PC-3 (cell line): ENCODE results near the gene SLC25A4. TPM values are rescaled to one million over a fixed set of nuclear protein-coding genes. Genes with fewer than 3 reads are reported as not detected.

ENCODE experiments used
- ATAC-seq: fragments of 200-7000 bp; cut with Tn5 transposase; 2 replicates; pipeline ENCODE4 v1.9.1; 2020; ENCODE audit warnings: mild to moderate bottlenecking, moderate library complexity
- BruUV-seq: library from RNA; stranded (reverse); fragments of 400-500 nt; replicated peaks from 2 replicates; lab custom pipeline; 2021; lab: Mats Ljungman, UMichigan
- CTCF ChIA-PET: fragments of 300-600 bp; sonication (Branson Sonifier 250); formaldehyde crosslinking; loops from one replicate; lab custom pipeline; 2022; ENCODE audit warnings: antibody characterized with exemption; lab: Charles Lee
- POLR2A ChIA-PET: fragments of 300-600 bp; sonication (Branson Sonifier 250); formaldehyde crosslinking; loops from one replicate; lab custom pipeline; 2022; ENCODE audit warnings: antibody characterized with exemption; ENCODE audit not compliant: unreplicated experiment; lab: Charles Lee
- DNase-seq: peaks from one replicate; pipeline ENCODE4 v3.0.0-alpha.2; 2015
- H2AFZ ChIP-seq: fragments of 300-600 bp; sonication (generic); 2 replicates; pipeline ENCODE4 v1.6.0; 2016; ENCODE audit warnings: antibody characterized with exemption, low read length
- H3F3A ChIP-seq: fragments of 300-600 bp; sonication (generic); one replicate; pipeline ENCODE4 v1.6.0; 2017; ENCODE audit warnings: antibody characterized with exemption, low read length, control low read depth, mild to moderate bottlenecking; ENCODE audit not compliant: unreplicated experiment
- H3K27ac ChIP-seq: fragments of 300-600 bp; sonication (generic); 2 replicates; pipeline ENCODE4 v1.5.1; 2016; ENCODE audit warnings: mild to moderate bottlenecking, low read length
- H3K27me3 ChIP-seq: fragments of 300-600 bp; sonication (generic); 2 replicates; pipeline ENCODE4 v1.6.1; 2016; ENCODE audit warnings: low read length, mixed read lengths
- H3K36me3 ChIP-seq: fragments of 300-600 bp; sonication (generic); 2 replicates; pipeline ENCODE4 v1.6.1; 2016; ENCODE audit warnings: low read depth, mixed run types, low read length, mixed read lengths
- H3K4me1 ChIP-seq: fragments of 300-600 bp; sonication (generic); 2 replicates; pipeline ENCODE4 v1.5.1; 2016; ENCODE audit warnings: low read length; ENCODE audit not compliant: insufficient read depth
- H3K4me2 ChIP-seq: fragments of 300-600 bp; sonication (generic); 2 replicates; pipeline ENCODE4 v1.6.0; 2016; ENCODE audit warnings: low read length
- H3K4me3 ChIP-seq: fragments of 300-600 bp; sonication (generic); 2 replicates; pipeline ENCODE4 v1.5.1; 2016; ENCODE audit warnings: mild to moderate bottlenecking, low read length, mixed read lengths
- H3K79me2 ChIP-seq: fragments of 300-600 bp; sonication (generic); 2 replicates; pipeline ENCODE4 v1.6.1; 2017; ENCODE audit warnings: low read length, mixed read lengths
- H3K9ac ChIP-seq: fragments of 300-600 bp; sonication (generic); 2 replicates; pipeline ENCODE4 v1.6.0; 2016; ENCODE audit warnings: mild to moderate bottlenecking, low read length
- H3K9me2 ChIP-seq: fragments of 300-600 bp; sonication (generic); replicated peaks from 2 replicates; pipeline ENCODE4 v1.6.1; 2016; ENCODE audit warnings: mixed run types, low read length, mixed read lengths
- H3K9me3 ChIP-seq: fragments of 300-600 bp; sonication (generic); 2 replicates; pipeline ENCODE4 v1.6.1; 2016; ENCODE audit warnings: low read length, mixed read lengths
- H4K20me1 ChIP-seq: fragments of 300-600 bp; sonication (generic); 2 replicates; pipeline ENCODE4 v1.6.1; 2016; ENCODE audit warnings: low read length, mixed read lengths
- CTCF ChIP-seq: fragments of 300-600 bp; sonication (generic); conservative IDR thresholded peaks from 2 replicates; pipeline ENCODE4 v1.5.1; 2017; ENCODE audit warnings: antibody characterized with exemption, low read depth, mild to moderate bottlenecking, low read length
- EZH2 ChIP-seq: fragments of 300-600 bp; sonication (generic); IDR thresholded peaks from one replicate; pipeline ENCODE4 v1.6.1; 2017; ENCODE audit warnings: antibody characterized with exemption, mild to moderate bottlenecking, low read length; ENCODE audit not compliant: unreplicated experiment
- EZH2phosphoT487 ChIP-seq: fragments of 300-600 bp; sonication (generic); IDR thresholded peaks from 2 replicates; pipeline ENCODE4 v1.6.1; 2018; ENCODE audit warnings: mild to moderate bottlenecking, antibody characterized with exemption, low read length, borderline replicate concordance
- intact Hi-C: fragments of 100-400 bp; cut with micrococcal nuclease; formaldehyde crosslinking; loops from 2 replicates; pipeline ENCODE4 v1.9.0; 2023
- total RNA-seq: library from RNA; depleted of rRNA; stranded (reverse); fragments of >200 nt; gene quantifications from 2 replicates; pipeline ENCODE4 v1.2.3, GENCODE V29; 2014

The SLC25A4 gene
- total RNA-seq, 1 experiment from 2014 or later, result 23.2 TPM

GRCh38 chr4:185113340-185113739 lies 29.7 kb upstream of the SLC25A4 start:
- H3K4me3 ChIP-seq, result no peak overlapping the region
- no peaks in the 10 kb centered on the region for H3F3A ChIP-seq
- no peaks in the 10 kb centered on the region for H3K36me3 ChIP-seq
- H3K27ac ChIP-seq, result no peak overlapping the region
- no peaks in the 10 kb centered on the region for H3K9me3 ChIP-seq
- H3K9ac ChIP-seq, result no peak overlapping the region
- no peak overlapping the region for H2AFZ ChIP-seq
- no peak overlapping the region for H3K4me2 ChIP-seq
- no peak for TF ChIP-seq EZH2phosphoT487
- no peak for TF ChIP-seq EZH2
- no peak for TF ChIP-seq CTCF
- DNase-seq (no peak), ATAC-seq (no peak)
- no peaks in the 10 kb centered on the region for H4K20me1 ChIP-seq
- intact Hi-C loops, result no loop called here
- H3K79me2 ChIP-seq, result no peaks in the 10 kb centered on the region
- H3K9me2 ChIP-seq, result no peaks in the 10 kb centered on the region
- ChIA-PET CTCF (no interaction called here), POLR2A (no interaction called here)
- no peaks in the 10 kb centered on the region for H3K27me3 ChIP-seq
- H3K4me1 ChIP-seq, result peaks cover 4% of the 10 kb centered on the region; the same call in 1 of the 2 replicates
- BruUV-seq, result no TSS peak

- Histone ChIP-seq H3K79me2 (no peaks in the 10 kb centered on the region), H3K36me3 (no peaks in the 10 kb centered on the region), H3K27ac (no peak overlapping the region), H3K4me3 (no peak overlapping the region), H3K4me1 (peaks cover 4% of the 10 kb centered on the region; the same call in 1 of the 2 replicates), H3K27me3 (no peaks in the 10 kb centered on the region), H4K20me1 (no peaks in the 10 kb centered on the region), H3K9ac (no peak overlapping the region), H2AFZ (no peak overlapping the region), H3K9me3 (no peaks in the 10 kb centered on the region), H3F3A (no peaks in the 10 kb centered on the region), H3K4me2 (no peak overlapping the region), H3K9me2 (no peaks in the 10 kb centered on the region)
- no peak for TF ChIP-seq CTCF
- TF ChIP-seq EZH2, result no peak
- no peak for TF ChIP-seq EZH2phosphoT487
- ATAC-seq, result no peak
- no peak for DNase-seq
- ChIA-PET CTCF (no interaction called here), POLR2A (no interaction called here)
- intact Hi-C loops, result no loop called here
- BruUV-seq, result no TSS peak
Measured at GRCh38 chr4:185115827-185116232, 27.2 kb upstream of the SLC25A4 start.

GRCh38 chr4:185117300-185117934 lies 25.6 kb upstream of the SLC25A4 start:
- ATAC-seq, result no peak
- Histone ChIP-seq H3K4me1 (no peaks in the 10 kb centered on the region), H3K4me3 (no peak overlapping the region), H3K9me3 (no peaks in the 10 kb centered on the region), H3K9me2 (no peaks in the 10 kb centered on the region), H3K79me2 (no peaks in the 10 kb centered on the region), H2AFZ (no peak overlapping the region), H3K4me2 (no peak overlapping the region), H3K27ac (no peak overlapping the region), H3K36me3 (no peaks in the 10 kb centered on the region), H3K27me3 (no peaks in the 10 kb centered on the region), H3F3A (no peaks in the 10 kb centered on the region), H4K20me1 (no peaks in the 10 kb centered on the region), H3K9ac (no peak overlapping the region)
- ChIA-PET POLR2A (interaction anchor here (0.6 kb wide), 1 partner anchor 372 kb away, joined by 4 read pairs; no protein-coding TSS in a partner anchor), CTCF (no interaction called here)
- DNase-seq, result no peak
- no TSS peak for BruUV-seq
- intact Hi-C loops, result no loop called here
- TF ChIP-seq EZH2 (no peak), EZH2phosphoT487 (no peak), CTCF (no peak)
